Erythroblast (primary cell): ENCODE measurements around the gene NDUFA11.

Source experiments
- DNase-seq, 2 experiments: peaks; one replicate each; lab custom pipeline; 2025; lab: John Stamatoyannopoulos, UW
- GATA1 ChIP-seq: IDR thresholded peaks from 2 replicates; pipeline ENCODE4 v1.6.1; 2011; ENCODE audit warnings: low read depth, mild to moderate bottlenecking, control low read depth, low read length, moderate library complexity
- POLR2A ChIP-seq: IDR thresholded peaks from 2 replicates; pipeline ENCODE4 v1.6.1; 2011; ENCODE audit warnings: mild to moderate bottlenecking, low read length

Gene NDUFA11

DNA sequence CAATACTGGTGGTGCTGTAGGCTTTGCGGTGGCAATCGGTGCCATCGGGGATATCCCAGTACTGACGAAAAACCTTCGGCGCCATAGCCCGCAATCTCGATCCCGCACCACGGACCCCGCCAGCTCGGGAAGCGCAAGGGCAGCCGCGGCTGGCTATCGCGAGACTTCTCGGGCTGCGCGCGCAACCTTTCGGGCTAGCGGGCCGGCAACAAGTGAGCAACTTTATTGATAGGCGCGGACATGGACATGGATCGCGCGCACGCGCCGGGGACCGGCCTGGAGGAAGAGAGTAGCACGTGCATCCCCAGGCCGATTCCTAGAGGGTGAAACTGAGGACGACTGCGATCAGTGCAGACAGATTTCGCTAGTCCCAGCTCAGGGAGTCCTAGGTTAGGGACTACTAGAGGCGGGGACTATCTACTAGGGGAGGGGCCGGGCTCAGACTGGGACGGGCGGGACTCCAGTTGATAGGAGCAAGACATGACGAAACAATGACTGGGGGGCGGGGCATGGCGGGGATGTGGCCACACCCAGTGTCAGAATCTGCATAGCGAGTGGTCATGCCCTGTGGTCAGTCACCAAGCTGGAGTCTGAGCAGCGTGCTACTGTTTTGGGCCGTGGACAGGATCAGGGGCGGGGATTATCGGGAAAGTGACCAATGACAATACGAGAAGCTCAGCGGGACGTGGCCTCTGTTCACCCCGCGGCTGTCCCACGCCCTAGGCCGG is at the start of gene NDUFA11:
Gene NDUFA11, minus strand, starts transcription at position 167 of the 728 bp plus-strand sequence. Its CDS starts 82 bp downstream, at position 85.
- peak; percentile 100 for DNase-seq
- TF ChIP-seq POLR2A, result peak; percentile 71
- TF ChIP-seq GATA1, result no peak

DNA sequence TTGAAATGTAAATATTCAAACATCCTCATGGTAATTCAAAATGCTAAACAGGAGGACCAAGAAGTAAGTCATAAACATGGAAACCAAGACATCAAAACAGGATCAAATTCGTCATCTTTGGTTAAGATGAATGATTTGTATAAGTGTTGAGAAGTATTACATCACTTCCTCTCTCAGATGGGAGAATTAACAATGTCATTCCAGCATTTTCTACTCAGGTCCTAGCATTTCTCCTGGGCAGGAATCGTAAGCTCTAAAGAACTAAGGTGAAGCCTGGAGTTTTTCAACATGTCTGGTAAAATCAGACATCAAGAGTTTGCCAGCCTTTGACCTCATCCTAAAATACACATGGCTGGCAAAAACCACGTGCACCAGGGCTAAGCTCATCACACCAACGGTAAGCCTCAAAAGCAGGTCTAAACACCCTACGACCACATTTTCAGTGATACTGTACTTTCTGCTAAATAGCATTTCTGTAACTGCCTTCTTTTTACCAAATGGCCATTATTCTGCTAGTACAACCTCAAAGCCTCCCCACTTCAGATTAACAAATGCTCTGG is 49.5 kb upstream of the NDUFA11 start:
- TF ChIP-seq POLR2A (no peak), GATA1 (no peak)

DNA sequence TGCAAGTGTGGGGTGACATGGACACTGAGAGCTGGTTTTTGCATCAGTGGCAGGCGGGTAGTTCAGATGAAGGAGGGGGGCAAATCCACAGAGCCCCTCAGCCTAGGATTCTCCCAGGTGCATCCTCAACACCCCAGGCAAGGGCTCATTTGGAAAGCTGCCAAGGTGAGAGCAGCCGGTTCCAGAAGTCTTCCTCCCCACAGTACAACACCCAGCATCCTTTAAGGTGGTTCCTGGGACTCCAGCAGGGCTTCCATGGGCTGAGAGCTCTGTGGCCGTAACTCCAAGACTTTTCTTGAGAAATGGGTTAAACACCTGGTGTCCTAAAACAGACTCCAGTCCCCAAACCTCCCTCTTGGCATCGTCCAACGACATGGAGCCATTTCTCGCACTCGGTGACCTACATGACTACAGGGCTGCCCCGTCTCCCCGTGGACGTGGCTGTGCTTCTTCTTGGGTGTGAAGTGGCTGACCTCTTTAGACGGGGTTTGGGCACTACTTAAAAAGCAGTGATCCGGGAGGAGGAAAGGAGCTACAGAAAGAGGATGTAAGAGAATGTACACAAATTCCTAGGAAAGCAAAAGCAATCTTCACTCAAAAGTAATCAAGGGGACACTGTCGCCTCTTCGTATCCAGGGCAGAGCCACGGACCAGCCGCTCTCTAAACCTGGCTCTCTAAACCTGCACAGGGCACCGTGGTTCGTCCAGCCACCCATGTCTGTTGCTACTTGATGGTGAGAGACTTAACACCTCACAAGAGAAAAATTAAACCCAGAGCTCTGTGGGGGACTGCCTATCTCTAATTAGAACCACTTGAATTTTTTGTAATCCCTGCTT is 48.8 kb upstream of the NDUFA11 start:
- TF ChIP-seq POLR2A (no peak), GATA1 (no peak)
- no peak for DNase-seq

More for the DNA sequence above, 49.5 kb upstream of the NDUFA11 start:
- no peak for DNase-seq

DNA sequence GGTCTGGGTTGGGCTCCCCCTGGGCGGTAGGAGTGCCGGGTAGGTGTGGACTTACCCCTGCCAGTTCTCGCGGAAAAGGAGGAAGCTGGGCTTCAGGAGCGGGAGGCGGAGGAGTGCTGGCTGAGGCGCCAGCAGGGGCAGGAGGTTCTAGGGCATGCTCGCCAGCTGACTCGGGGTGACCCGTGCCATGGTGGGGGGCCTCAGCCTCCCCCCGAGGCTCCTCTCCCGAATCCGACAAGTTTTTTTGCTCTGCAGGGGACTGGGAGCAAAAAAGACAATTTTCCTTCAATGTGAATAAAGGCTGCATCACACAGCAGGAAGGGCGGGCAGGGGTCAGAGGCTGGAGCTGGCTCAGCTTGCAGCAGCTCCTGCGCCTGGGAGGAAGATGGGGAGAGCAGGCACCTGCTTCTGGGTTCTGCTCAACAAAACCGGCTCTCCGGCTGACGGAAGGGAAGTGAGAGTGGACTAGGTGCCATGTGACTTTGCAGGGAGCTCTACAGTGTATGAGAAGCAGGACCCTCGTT is 47.8 kb upstream of the NDUFA11 start:
- TF ChIP-seq GATA1 (no peak), POLR2A (no peak)
- DNase-seq, result no peak

DNA sequence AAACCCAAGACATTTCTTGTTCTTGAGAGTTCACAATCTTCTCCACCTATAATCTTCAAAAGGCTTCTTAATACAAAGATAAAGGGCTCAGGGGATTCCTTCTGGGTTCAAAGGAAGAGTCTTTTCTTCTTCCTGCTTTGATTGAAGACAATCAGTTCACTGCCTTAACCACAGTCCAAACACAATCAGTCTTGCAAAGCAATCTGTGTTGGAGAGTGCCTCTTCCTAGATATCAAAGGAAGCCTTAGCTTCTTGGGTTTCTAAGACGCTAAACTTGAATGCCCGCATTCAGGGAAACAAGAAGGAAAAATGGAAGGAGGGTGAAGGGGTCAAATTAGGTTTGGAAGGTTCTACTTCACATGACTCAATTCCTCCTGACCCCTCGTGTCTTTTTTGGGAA is 47.2 kb upstream of the NDUFA11 start:
- TF ChIP-seq POLR2A (no peak), GATA1 (no peak)
- no peak for DNase-seq

DNA sequence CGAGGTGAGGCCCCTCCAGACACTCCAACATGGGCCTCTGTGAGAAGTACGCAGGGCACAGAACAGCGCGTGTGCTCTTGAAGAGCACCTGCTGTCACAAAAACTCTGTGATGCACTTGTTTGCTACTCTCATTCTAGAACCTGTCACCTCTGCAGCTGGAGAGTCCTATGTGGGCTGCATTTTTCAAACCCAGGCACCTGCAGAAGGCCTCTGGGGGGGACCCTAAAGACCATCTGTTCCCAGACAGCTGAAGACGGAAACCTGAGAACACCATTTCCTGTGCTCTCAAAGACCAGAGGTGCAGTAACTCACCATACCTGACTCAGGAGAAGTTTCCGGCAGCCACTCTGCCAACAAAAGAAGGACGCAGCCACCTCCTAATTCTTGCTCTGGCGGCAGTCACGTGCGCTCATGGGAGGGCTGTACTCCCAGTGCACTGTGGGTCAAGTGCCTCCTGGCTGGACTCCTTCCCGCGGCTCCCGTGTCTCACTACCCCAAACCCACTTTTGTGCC is 46.3 kb upstream of the NDUFA11 start:
- TF ChIP-seq GATA1 (no peak), POLR2A (no peak)
- no peak for DNase-seq

DNA sequence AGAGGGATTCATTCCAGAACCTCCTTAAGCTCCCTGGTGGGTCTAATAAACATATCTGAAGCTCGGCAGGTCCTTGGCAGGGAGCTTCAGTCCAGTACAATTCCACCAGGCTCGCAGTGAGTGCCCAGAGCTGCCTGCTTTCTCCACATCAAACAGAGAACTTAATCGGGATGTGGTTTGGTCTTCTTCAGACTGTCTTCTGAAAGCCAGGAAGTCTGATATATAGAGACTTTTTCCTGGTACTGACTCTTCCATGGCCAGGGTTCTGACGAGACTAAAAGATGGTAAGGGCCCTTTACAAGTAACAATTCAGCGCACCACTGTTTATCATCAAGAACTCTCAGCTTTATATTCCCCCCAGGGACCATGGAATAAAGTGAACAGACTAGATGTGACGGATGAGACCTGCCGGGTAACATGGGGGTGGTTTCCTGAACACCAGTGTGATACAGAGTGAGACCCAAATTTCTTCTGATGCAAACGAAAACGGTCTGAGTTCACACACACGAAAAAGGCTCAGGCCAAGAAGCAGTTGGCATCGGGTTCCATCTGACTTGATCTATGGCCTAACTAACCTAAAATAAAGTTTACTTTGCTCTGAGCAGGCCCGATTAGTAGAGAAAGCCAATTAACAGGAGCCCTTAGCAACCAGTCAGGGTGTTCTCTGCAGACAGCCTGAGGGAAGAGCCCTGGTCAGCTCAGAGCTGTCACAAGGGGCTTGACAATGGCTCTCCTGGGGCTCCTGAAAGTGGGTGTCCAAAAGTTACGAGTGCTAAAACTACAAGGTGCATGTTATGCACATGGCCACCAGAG is 45.4 kb upstream of the NDUFA11 start:
- TF ChIP-seq GATA1, result no peak
- no peak for TF ChIP-seq POLR2A
- no peak for DNase-seq

DNA sequence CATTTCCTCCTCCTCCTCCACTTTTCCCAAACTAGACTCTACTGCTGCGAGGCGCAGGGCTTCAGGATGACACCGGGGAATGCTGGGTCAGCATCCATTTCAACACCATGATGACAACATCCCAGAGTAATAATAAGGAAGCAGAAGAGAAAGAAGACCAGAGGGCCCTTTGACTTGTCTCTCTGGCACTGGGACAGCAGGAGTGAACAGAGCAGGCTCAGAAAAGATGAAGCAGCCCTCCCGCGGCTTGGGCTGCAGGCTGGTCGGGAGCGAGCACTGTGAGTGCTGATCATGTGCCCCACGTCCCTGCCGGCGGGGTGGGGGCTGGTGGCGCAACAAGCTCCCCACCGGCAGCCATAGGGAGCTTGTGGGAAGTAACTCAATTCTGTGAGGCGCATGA is 43.8 kb upstream of the NDUFA11 start:
- DNase-seq, result no peak

DNA sequence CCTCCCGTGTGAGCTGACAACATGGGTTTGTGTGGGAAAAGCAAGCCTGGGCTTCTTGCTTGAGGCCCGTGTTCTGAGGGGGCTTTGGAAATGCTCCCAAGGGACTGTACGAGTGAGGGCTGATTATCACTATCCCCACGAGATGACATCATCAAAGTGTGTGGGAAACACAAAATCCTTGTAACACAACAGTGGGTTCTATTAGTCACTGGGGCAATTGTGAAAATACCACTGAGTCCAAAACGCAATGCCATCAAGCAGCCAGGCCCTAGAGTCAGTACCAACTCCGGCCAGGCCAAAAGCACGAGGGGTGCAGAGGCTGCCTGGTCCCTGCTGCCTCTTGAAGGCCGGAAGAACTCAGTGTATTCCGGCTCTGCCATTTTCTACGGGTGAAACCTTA is 40.0 kb upstream of the NDUFA11 start:
- TF ChIP-seq GATA1 (no peak), POLR2A (no peak)
- no peak for DNase-seq

More for the DNA sequence above, 43.8 kb upstream of the NDUFA11 start:
- TF ChIP-seq GATA1, result no peak
- TF ChIP-seq POLR2A, result no peak

DNA sequence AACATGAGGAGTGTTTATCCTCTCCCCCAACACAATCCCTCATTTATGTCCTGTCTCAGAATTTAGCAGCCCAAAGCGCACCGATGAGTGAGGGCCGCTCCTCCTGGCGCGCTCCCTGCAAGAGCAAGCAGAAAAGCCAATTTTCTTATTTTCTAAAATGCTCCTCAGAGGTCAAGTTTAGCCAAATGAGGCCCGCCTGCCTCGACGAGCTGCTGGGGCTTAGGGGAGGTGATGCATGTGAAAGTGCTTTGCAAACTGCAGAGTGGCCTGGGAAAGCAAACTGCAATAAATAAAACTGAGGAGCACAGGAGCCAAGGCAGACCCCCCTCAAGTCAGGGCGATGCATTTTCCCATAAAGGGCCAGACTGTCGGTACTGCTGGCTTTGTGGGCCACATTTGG is 39.5 kb upstream of the NDUFA11 start:
- TF ChIP-seq POLR2A (no peak), GATA1 (no peak)
- DNase-seq, result no peak

DNA sequence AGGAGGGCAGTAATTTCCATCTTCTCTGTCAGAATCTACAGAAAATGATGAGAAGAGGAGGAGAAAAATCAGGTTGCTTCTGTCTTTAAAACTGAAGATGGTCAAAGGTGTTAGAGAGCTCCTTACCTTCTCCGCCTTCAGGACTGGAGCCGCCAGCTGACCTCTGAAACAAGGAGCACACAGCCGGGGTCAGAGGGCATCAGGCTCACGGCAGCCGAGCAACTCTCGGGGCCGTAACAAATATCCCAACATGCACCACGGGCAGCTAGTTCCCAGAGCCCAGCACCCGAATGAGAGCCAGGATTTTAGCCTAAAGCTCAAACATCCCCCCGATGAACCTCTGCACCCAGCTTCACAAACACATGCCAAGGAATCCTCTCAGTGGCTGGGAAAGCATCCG is 38.1 kb upstream of the NDUFA11 start:
- DNase-seq, result no peak

DNA sequence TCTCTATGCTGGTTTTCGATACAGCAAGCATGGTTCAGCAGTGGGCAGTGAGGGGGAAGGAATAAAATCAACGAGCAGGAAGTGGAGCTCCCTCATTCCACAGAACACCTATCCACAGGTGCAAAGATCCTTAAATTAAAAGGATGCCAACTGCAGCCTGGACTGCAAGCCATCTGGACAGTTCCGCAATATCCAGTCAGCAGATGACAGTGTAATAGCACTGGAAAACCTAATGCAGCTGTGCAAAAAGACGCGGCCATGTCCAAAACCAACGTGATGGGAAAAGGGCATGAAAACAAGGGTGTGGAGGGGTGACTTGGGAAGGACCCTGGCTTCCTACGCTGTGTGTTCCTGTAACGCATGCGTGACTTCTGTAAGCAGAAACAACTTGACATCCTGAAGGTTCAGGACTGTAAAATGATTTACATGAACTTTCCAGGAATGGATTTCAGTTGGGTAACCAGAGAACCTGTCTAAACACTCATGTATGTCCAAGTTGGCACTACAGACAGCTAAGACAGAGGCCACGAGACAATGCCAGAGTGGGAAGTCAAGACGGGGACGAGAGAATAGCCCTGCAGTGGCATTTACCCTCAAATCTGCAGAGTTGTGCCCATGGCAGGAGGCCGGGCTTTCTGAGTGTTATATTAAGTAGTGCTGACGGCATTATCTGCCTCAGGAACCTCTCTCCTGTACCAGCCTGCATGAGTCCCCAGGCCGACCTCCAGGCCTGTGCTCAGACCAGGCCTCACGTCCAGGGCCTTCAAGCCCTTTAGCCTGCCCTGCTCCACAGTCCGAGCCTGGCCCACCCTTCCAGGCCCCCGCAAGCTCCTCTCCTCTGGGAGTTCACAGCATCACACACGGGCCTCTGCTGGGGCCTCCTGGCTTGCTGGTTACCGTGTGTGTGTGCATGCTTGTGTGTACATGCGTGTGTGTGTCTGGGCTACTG is 36.9 kb upstream of the NDUFA11 start:
- no peak for DNase-seq
- TF ChIP-seq GATA1 (no peak), POLR2A (no peak)

More for the DNA sequence above, 38.1 kb upstream of the NDUFA11 start:
- TF ChIP-seq POLR2A (no peak), GATA1 (no peak)
